NCI-H2171 treated with DMSO at 0.1 percent for 48 hours (cell line): ENCODE measurements around the gene KLF9.

Source experiments
- DNase-seq: peaks from one replicate; lab custom pipeline; 2025; lab: John Stamatoyannopoulos, UW

KLF9 gene

DNA sequence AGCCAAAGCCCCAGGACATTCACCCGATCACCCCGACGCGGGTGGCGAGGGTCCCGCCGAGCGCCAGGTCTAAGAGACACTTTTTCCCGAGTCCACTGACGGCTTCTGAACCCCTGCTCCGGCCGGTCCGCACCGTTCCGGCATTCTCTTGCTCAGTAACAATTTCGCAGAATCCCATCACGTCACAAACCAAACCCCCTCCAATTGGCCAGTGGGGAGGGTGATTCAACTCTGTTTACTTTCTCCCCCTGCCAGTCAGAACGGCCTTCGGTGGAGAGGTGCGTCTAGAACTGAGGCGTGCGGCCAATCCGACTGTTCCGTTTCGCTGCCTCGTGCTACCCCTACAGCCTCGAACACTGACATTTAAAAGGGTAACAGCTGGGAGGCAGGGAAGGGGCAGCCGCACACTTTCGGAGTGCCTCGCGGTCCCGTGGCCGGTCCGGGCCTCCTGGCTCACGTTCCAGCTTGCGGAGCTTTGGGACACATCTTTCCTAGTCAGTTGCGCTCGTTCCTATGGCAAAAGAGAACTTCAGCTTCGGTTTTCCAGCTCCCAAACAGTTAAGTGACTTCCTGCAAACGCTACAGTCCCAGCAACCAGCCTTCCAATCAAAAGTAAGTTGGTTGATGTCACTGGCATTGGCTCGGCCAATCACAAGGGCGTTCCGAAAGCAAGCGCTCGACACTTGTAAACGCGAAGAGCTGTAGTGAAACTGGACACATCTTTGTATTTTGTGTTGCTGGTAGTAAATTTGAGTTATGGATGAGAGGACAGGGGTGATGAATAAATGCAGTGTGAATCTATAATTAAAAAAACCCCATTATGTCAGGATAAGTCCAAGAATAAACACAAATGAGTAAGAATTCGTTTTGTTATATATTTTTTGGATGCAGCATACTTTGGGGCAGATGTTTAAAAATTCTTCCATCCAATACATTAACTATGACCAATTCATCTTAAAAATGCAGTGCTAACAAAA is at the start of gene KLF9:
Gene KLF9, minus strand, starts transcription at position 859 of the 977 bp plus-strand sequence. CDS start 1,294 bp downstream, outside the sequence.
- DNase-seq, result peak; percentile 89

- no peak for DNase-seq
Measured at GRCh38 chr9:70463877-70464276, 49.4 kb upstream of the KLF9 start.

GRCh38 chr9:70462300-70462699 is 47.8 kb upstream of the KLF9 start:
- DNase-seq, result no peak

DNA sequence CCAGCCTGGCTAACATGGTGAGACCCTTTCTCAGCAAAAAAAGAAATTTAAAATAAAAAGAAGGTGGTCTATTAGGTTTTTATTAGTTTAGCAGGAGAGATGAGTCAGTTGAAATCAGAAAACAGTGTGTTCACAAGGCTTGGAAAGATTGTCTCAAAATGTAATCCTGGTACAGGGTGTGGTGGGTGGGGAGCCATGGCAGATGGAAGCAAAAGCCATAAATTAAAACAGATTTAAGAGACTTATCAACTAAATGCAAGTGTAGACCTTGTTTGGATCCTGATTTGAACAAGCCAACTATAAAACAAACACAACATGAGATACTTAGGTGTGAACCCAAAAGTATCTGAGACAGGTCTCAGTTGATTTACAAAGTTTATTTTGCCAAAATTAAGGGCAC is 42.8 kb upstream of the KLF9 start:
- DNase-seq, result no peak

DNA sequence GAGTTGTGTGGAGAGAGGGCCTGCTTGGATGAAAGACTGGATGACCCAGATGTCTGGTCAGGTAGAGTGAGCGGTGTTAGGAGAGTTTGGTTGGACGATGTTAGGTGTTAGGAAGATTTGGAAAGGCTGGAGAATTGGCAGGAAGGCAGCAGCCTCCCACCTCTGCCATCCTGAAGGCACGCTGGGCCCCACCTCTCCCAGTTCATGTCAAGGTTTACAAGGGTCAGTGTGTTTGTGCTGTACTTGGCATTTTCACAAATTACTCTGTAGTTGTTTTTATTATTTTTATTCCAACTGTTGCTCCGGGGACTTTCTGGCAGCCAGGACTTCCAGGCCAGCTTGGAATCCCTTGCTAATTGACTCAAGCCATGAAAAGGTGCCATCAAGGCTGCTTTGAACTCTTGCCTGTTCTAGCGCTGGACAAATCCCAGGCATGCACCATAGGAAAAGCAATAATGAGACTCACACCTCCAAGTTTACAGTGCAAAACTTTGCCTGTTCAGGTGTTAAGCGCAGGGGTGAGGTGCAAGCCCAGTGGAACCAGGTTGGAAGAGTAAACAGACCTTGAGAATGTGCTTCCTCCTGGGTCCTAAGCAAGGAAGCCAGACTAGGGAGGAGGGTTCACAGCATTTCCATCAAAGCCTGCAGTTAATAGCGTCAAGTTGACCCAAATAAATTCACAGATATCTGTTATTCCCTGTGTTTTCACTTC is 41.7 kb upstream of the KLF9 start:
- no peak for DNase-seq

DNA sequence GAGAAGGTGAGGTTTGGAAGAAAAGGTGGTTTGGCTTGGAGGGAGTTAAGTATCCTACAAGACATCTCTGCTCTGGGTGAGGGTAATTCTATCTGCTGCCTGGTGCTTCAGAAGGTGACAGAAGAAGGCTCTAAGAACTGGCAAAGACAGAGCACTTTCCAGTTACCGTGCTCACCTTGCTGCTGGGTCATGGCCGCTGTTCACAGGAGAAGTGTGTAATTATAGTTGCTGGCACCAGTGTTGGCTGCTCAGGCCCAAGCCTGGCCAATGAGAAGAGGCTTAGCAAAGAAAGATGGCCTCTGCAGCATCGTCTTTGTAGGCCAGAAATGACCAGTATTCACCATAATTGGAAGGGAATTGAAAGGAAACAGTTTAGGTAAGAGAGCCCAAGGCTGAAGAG is 37.9 kb upstream of the KLF9 start:
- DNase-seq, result no peak

- no peak for DNase-seq
Measured at GRCh38 chr9:70451765-70452164, 37.3 kb upstream of the KLF9 start.

DNA sequence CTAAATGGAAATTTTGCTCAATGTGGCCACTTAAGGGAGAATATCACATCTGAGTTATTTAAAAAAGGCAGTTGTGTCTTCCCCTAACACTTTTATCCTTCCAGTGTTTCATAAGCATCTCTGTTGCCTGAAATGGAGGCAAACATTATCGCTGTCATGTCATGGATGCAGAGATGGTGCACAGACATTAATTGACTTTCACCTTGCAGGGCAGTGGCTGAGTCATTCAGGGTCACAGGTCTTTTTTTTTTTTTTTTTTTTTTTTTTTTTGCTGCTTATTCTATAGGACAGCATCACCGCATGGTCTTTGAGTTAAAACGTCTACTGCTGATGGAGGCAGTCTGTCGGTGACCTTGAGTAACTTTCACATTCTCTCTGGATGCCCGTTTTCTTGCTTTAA is 36.3 kb upstream of the KLF9 start:
- DNase-seq, result no peak

DNA sequence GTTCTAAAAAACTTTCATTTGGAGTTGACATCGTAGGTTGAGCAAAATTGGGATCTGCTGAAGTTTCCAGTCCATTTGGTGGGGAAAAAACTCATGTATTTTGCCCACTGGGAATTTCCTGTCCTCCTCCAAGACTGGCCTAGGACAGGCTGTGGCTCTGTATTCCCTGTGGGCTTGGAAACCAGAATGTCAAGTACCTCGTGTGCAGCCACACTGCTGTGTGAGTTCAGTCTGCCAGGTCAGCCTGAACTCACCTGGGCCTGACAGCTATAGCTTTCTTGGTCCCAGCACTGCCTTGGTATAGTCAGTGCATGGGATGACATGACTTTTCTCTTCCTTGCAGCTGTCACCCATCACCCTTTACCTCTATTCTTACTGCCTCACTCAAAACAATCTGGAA is 35.0 kb upstream of the KLF9 start:
- no peak for DNase-seq

- DNase-seq, result no peak
Measured at GRCh38 chr9:70448919-70449318, 34.5 kb upstream of the KLF9 start.

DNA sequence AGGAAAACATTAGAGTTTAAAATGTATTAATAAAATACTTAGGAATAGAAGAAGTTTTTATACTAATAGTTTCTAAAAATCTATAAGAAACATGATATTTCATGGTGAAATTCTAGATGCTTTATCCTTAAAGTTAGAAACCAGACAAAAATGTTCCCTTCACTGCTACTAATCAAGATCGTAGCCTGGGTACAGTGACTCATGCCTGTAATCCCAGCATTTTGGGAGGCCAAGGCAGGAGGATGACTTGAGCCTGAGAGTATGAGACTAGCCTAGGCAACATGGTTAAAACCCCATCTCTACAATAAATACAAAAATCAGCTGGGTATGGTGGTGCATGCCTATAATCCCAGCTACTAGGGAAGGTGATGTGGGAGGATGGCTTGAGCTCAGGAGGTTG is 30.4 kb upstream of the KLF9 start:
- no peak for DNase-seq

DNA sequence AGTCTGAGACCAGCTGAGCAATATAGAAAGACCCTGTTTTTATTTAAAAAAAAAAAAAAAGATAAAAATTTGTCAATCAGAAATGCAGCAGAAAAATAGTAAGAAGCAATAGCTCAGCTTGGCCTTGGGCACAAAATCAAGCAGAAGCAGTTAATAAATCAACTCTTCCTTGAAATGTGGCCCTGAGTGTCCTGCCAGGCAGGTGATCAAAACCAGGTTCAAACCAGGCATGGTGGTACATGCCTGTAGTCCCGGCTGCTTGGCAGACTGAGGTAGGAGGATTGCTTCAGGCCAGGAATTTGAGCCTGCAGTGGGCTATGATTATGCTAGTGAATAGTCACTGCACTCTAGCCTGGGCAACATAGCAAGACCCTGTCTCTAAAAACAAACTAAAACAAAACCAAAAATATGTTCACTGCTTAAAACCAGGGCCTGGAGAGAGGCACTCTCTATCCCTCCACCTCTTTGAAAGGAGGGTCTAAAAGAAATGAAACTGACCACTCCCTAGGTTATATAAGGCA is 27.9 kb upstream of the KLF9 start:
- no peak for DNase-seq

DNA sequence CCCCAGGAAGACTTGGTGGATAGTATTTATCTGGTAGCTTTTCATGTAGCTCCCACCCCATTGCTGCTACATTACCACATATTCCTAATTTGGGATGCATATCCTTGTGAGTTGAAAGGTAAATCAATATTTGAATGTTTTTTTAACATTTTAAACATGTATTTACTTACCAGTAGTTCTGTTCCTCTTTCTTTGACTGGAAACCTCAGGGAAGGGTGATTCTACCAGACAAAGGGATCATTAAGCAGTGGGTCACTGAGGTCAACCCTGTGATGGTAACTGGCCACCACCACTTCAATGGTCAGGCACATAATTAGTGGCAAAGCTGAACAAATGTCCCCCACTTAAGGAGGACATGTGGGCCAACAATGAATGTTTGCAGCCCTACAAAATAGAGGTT is 27.2 kb upstream of the KLF9 start:
- DNase-seq, result no peak

GRCh38 chr9:70439991-70440706 is 25.7 kb upstream of the KLF9 start:
- DNase-seq, result no peak

GRCh38 chr9:70438341-70438928 is 24.0 kb upstream of the KLF9 start:
- DNase-seq, result no peak

GRCh38 chr9:70435948-70436347 is 21.5 kb upstream of the KLF9 start:
- DNase-seq, result no peak

- DNase-seq, result no peak
Measured at GRCh38 chr9:70429899-70430298, 15.4 kb upstream of the KLF9 start.

DNA sequence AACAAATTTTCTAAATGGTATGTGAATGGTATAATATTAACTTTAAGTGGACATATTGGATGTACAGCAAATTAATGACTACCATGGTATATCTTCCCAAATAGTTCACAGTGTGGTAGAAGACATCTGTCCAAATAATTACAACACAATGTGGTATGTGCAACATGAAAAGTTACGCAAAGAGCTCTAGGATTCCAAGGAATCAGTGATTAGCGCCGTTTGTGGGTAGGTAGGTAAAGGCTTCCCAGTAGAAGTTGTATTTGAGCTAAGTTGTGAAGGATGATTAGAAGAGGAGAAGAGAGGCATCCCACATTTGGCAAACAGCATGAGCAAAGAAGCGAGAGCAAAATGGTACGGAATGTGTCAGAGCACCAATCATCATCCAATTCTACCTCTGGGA is 14.3 kb upstream of the KLF9 start:
- DNase-seq, result no peak

- DNase-seq, result no peak
Measured at GRCh38 chr9:70427161-70427945, 12.9 kb upstream of the KLF9 start.

DNA sequence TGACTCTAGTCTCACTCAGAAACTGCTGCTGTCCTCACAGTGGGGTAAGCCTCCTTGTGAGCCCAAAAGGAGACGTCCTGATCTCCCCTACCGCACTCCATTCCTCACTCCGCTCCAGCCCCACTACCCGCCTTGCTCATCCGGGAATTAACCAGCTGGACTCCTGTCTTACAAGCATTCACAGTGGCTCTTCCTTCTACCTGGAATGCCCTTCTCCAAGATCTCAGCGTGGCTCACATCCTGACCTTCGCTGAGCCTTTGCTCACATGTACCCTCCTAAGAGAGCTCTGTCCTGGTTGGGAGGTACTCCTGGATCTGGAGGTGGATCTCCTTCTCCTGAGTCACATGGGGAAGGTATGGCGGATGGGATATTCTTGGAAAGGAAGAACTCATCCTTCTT is 10.7 kb upstream of the KLF9 start:
- no peak for DNase-seq

- DNase-seq, result peak; percentile 24
Measured at GRCh38 chr9:70422371-70423043, 8.1 kb upstream of the KLF9 start.
